Kidney epithelial cell (primary cell): ENCODE data around the gene PNPLA8. TPM values are rescaled to one million over a fixed set of nuclear protein-coding genes. Genes with fewer than 3 reads are reported as not detected.

ENCODE experiments used
- DNase-seq: peaks from one replicate; pipeline ENCODE4 v3.0.0-alpha.2; 2010; ENCODE audit warnings: low read depth
- H3K27me3 ChIP-seq: 2 replicates; pipeline ENCODE4 v1.6.0; 2011; ENCODE audit warnings: low read length; ENCODE audit not compliant: control insufficient read depth, insufficient read depth
- H3K36me3 ChIP-seq: 2 replicates; pipeline ENCODE4 v1.5.1; 2011; ENCODE audit warnings: low read length; ENCODE audit not compliant: control insufficient read depth, insufficient read depth
- H3K4me3 ChIP-seq: 2 replicates; pipeline ENCODE4 v1.5.1; 2011; ENCODE audit warnings: low read depth, mild to moderate bottlenecking, control low read depth, low read length
- total RNA-seq: library from RNA; depleted of rRNA; stranded (reverse); fragments of >200 nt; gene quantifications from 2 replicates; pipeline ENCODE4 v1.2.3, GENCODE V29; 2015
- TF ChIP-seq, protein P1 (sequence below): IDR thresholded peaks from 2 replicates; pipeline ENCODE4 v1.5.1; 2011; ENCODE audit warnings: mild to moderate bottlenecking, moderate library complexity, low read length, control low read depth, inconsistent platforms; ENCODE audit not compliant: insufficient read depth, poor library complexity, severe bottlenecking

The PNPLA8 gene
- total RNA-seq, 1 donor from 2014 or later: 26.3 TPM

- DNase-seq: no peak
- Histone ChIP-seq H3K27me3 (no peaks in the 10 kb centered on the region), H3K36me3 (no peaks in the 10 kb centered on the region), H3K4me3 (no peak overlapping the region)
- TF ChIP-seq, protein P1, sequence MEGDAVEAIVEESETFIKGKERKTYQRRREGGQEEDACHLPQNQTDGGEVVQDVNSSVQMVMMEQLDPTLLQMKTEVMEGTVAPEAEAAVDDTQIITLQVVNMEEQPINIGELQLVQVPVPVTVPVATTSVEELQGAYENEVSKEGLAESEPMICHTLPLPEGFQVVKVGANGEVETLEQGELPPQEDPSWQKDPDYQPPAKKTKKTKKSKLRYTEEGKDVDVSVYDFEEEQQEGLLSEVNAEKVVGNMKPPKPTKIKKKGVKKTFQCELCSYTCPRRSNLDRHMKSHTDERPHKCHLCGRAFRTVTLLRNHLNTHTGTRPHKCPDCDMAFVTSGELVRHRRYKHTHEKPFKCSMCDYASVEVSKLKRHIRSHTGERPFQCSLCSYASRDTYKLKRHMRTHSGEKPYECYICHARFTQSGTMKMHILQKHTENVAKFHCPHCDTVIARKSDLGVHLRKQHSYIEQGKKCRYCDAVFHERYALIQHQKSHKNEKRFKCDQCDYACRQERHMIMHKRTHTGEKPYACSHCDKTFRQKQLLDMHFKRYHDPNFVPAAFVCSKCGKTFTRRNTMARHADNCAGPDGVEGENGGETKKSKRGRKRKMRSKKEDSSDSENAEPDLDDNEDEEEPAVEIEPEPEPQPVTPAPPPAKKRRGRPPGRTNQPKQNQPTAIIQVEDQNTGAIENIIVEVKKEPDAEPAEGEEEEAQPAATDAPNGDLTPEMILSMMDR: no peak
These were observed 100.1 kb downstream of the PNPLA8 start for GRCh38 chr7:108425714-108426275.

GRCh38 chr7:108424013-108424412 lies 101.9 kb downstream of the PNPLA8 start:
- TF ChIP-seq, protein P1: no peak
- DNase-seq: no peak
- H3K4me3 ChIP-seq: no peak overlapping the region
- H3K27me3 ChIP-seq: no peaks in the 10 kb centered on the region
- no peaks in the 10 kb centered on the region for H3K36me3 ChIP-seq

GRCh38 chr7:108423089-108423989 lies 102.6 kb downstream of the PNPLA8 start:
- H3K27me3 ChIP-seq: no peaks in the 10 kb centered on the region
- TF ChIP-seq, protein P1: no peak

DNA sequence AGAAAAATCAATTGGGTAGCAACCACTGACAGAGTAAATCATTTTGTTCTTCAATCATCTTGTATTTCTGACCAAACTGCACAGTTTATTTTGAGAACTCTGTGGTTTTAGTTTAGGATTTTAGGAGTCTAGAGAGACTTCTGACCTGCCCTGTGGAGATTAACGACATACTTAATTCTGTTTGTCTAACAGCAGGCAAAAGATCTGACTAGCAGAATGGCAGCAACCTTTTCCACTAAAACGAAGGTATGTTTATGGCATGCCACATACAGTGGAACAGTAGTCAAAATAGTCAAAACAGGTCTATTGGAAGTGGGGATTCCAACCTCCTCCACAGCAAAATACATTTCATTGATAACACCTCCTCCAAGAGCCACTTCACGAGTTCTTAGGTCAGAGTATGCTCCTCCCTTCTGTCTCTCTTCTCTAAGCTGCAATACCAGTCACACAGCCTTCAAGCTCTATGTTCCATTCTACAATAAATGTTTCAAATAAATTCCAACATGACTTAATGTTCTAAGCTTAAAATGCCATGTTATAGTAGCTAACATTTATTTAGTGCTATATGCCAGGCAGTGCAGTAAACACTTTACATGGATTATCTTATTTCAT lies 104.1 kb downstream of the PNPLA8 start:
- Histone ChIP-seq H3K27me3 (no peaks in the 10 kb centered on the region), H3K36me3 (no peaks in the 10 kb centered on the region), H3K4me3 (no peak overlapping the region)
- TF ChIP-seq, protein P1: no peak
- no peak for DNase-seq

More at GRCh38 chr7:108423089-108423989, 102.6 kb downstream of the PNPLA8 start:
- DNase-seq: no peak
- H3K36me3 ChIP-seq: no peaks in the 10 kb centered on the region
- H3K4me3 ChIP-seq: no peak overlapping the region

Other genes starting within 250 kb of the PNPLA8 start
- 32.3 and 39.0 TPM in 2 replicates for gene NRCAM, start 69.7 kb downstream of the PNPLA8 start, total RNA-seq
- 26.3 and 30.9 TPM in 2 replicates for gene THAP5, start 43.6 kb upstream of the PNPLA8 start, total RNA-seq
- 49.5 and 72.7 TPM in 2 replicates for gene DNAJB9, start 43.7 kb upstream of the PNPLA8 start, total RNA-seq